ENCODE measurements around the gene RAB24. TPM values are rescaled to one million over a fixed set of nuclear protein-coding genes. Genes with fewer than 3 reads are reported as not detected.
A peak's percentile ranks its signal among the peaks of the same experiment; 100 is the strongest.

The RAB24 gene
- total RNA-seq, 3 donors from 2014 or later (not counting 1 experiment from before 2014, with no cell fraction given) = 42.5 to 55.4 (median 49.5) TPM

- H3K9me3 ChIP-seq (ENCODE audit: control insufficient read depth, insufficient read depth, low read length) = no peaks in the 10 kb centered on the region
- Mint-ChIP-seq H3K27ac (no peak overlapping the region), H3K27me3 (ENCODE audit: low read depth in 2 of 2) (no peaks in the 10 kb centered on the region), H3K9me3 (no peaks in the 10 kb centered on the region), H3K4me1 (peaks cover 0 to 5% of the 10 kb centered on the region in 2 donors), H3K36me3 (peaks cover 28% of the 10 kb centered on the region), H3K4me3 (no peak overlapping the region)
- intact Hi-C loops (cut with micrococcal nuclease) = no loop called here
- H3K36me3 ChIP-seq (ENCODE audit: control insufficient read depth, insufficient read depth, low read length) = peaks cover 73% of the 10 kb centered on the region
- ATAC-seq (no peak), DNase-seq (no peak)
- H3K4me3 ChIP-seq (ENCODE audit: low read length) = no peak overlapping the region
- H3K4me1 ChIP-seq (ENCODE audit: control insufficient read depth, insufficient read depth, low read length) = no peaks in the 10 kb centered on the region
- no peaks in the 10 kb centered on the region for H3K27me3 ChIP-seq (ENCODE audit: control insufficient read depth, insufficient read depth, low read length)
- no peak for TF ChIP-seq CTCF (IDR thresholded peaks at IDR 0.05)
- WGBS (ENCODE audit: insufficient coverage) = 95% methylated on average over 2 of the region's 2 CpGs
- H3K27ac ChIP-seq (ENCODE audit: low read length) = no peak overlapping the region
These were observed 15.3 kb downstream of the RAB24 start for GRCh38 chr5:177288191-177288590.

DNA sequence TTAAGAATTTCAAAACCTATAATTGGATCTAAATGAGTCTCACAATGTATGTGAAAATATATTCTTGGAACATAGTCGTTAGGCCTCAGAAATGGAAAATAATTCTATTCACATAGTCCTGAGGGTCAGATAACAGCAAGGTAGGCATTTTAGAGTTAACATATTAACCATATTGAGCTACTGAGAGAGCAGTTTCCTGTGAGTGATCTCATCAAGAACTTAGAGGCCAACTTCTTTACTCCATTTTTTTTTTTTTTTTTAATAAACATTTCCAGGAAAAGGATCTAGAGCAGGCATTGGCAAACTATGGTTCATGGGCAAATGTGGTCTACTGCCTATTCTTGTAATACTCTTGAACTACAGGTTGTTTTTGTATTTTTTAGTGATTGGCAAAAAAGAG lies 26.6 kb downstream of the RAB24 start:
- no peaks in the 10 kb centered on the region for H3K4me1 Mint-ChIP-seq
- intact Hi-C loops (cut with micrococcal nuclease) = no loop called here
- ATAC-seq (no peak), DNase-seq (no peak)
- H3K27ac Mint-ChIP-seq = peak overlapping the region; percentile 8 to 34
- Histone ChIP-seq H3K9me3 (ENCODE audit: control insufficient read depth, insufficient read depth, low read length) (no peaks in the 10 kb centered on the region), H3K27me3 (ENCODE audit: control insufficient read depth, insufficient read depth, low read length) (no peaks in the 10 kb centered on the region), H3K36me3 (ENCODE audit: control insufficient read depth, insufficient read depth, low read length) (peaks cover 65% of the 10 kb centered on the region), H3K4me3 (ENCODE audit: low read length) (no peak overlapping the region), H3K27ac (ENCODE audit: low read length) (no peak overlapping the region), H3K4me1 (ENCODE audit: control insufficient read depth, insufficient read depth, low read length) (no peaks in the 10 kb centered on the region)
- H3K9me3 Mint-ChIP-seq = no peaks in the 10 kb centered on the region
- 100% methylated on average over 1 of the region's 1 CpG for WGBS (ENCODE audit: insufficient coverage)
- TF ChIP-seq CTCF (IDR thresholded peaks at IDR 0.05) = no peak
- no peaks in the 10 kb centered on the region for H3K27me3 Mint-ChIP-seq (ENCODE audit: low read depth in 2 of 2)
- H3K36me3 Mint-ChIP-seq = peaks cover 20% of the 10 kb centered on the region
- no peak overlapping the region for H3K4me3 Mint-ChIP-seq

- H3K9me3 Mint-ChIP-seq = no peaks in the 10 kb centered on the region
- DNase-seq (no peak), ATAC-seq (no peak)
- Histone ChIP-seq H3K27me3 (ENCODE audit: control insufficient read depth, insufficient read depth, low read length) (no peaks in the 10 kb centered on the region), H3K4me3 (ENCODE audit: low read length) (no peak overlapping the region), H3K4me1 (ENCODE audit: control insufficient read depth, insufficient read depth, low read length) (no peaks in the 10 kb centered on the region), H3K9me3 (ENCODE audit: control insufficient read depth, insufficient read depth, low read length) (no peaks in the 10 kb centered on the region), H3K27ac (ENCODE audit: low read length) (no peak overlapping the region), H3K36me3 (ENCODE audit: control insufficient read depth, insufficient read depth, low read length) (peaks cover 64% of the 10 kb centered on the region)
- H3K4me1 Mint-ChIP-seq = no peaks in the 10 kb centered on the region
- no peak for TF ChIP-seq CTCF (IDR thresholded peaks at IDR 0.05)
- H3K36me3 Mint-ChIP-seq = peaks cover 17% of the 10 kb centered on the region
- 98% methylated on average over 3 of the region's 6 CpGs for WGBS (ENCODE audit: insufficient coverage)
- intact Hi-C loops (cut with micrococcal nuclease) = no loop called here
- no peak overlapping the region for H3K27ac Mint-ChIP-seq
- H3K27me3 Mint-ChIP-seq (ENCODE audit: low read depth in 2 of 2) = no peaks in the 10 kb centered on the region
- H3K4me3 Mint-ChIP-seq = no peak overlapping the region
These were observed 27.6 kb downstream of the RAB24 start for GRCh38 chr5:177275883-177276282.

GRCh38 chr5:177271113-177271512 lies 32.4 kb downstream of the RAB24 start:
- H3K36me3 Mint-ChIP-seq = no peaks in the 10 kb centered on the region
- peak overlapping the region in 1 of 2 donors; percentile 38 for H3K27ac Mint-ChIP-seq
- H3K36me3 ChIP-seq (ENCODE audit: control insufficient read depth, insufficient read depth, low read length) = peaks cover 77% of the 10 kb centered on the region
- ATAC-seq (no peak), DNase-seq (no peak)
- H3K4me1 ChIP-seq (ENCODE audit: control insufficient read depth, insufficient read depth, low read length) = no peaks in the 10 kb centered on the region
- intact Hi-C loops (cut with micrococcal nuclease) = no loop called here
- WGBS (ENCODE audit: insufficient coverage) = 99% methylated on average over 4 of the region's 4 CpGs
- no peaks in the 10 kb centered on the region for H3K9me3 ChIP-seq (ENCODE audit: control insufficient read depth, insufficient read depth, low read length)
- no peak for TF ChIP-seq CTCF (IDR thresholded peaks at IDR 0.05)
- no peaks in the 10 kb centered on the region for H3K9me3 Mint-ChIP-seq
- no peak overlapping the region for H3K4me3 ChIP-seq (ENCODE audit: low read length)
- no peak overlapping the region for H3K27ac ChIP-seq (ENCODE audit: low read length)
- H3K4me3 Mint-ChIP-seq = no peak overlapping the region
- no peaks in the 10 kb centered on the region for H3K27me3 Mint-ChIP-seq (ENCODE audit: low read depth in 2 of 2)
- no peaks in the 10 kb centered on the region for H3K4me1 Mint-ChIP-seq
- H3K27me3 ChIP-seq (ENCODE audit: control insufficient read depth, insufficient read depth, low read length) = no peaks in the 10 kb centered on the region

Data from natural killer cell (primary cell).